ENCODE measurements around the gene FADS2.

The FADS2 gene

GRCh38 chr11:61874853-61875252 lies 46.8 kb downstream of the FADS2 start:
- H3K9ac ChIP-seq (ENCODE audit: low read length), result no peak overlapping the region
- no peak overlapping the region for H3K23ac ChIP-seq (ENCODE audit: low read length)
- no peak overlapping the region for H3K4ac ChIP-seq (ENCODE audit: low read depth, low read length)
- H3K4me2 ChIP-seq (ENCODE audit: low read length), result no peak overlapping the region
- H3K14ac ChIP-seq (ENCODE audit: low read length), result no peak overlapping the region
- no peak for DNase-seq
- no peak overlapping the region for H2AFZ ChIP-seq (ENCODE audit: insufficient read depth, low read length, poor library complexity)
- H3K36me3 ChIP-seq (ENCODE audit: control insufficient read depth in 1 of 2, insufficient read depth in 2 of 2, low read length in 2 of 2), result peaks cover 7 to 10% of the 10 kb centered on the region in 2 experiments
- H4K8ac ChIP-seq (ENCODE audit: low read depth, low read length), result no peak overlapping the region
- no peaks in the 10 kb centered on the region for H3K9me3 ChIP-seq (ENCODE audit: insufficient read depth, low read depth, low read length)
- H4K12ac ChIP-seq (ENCODE audit: low read depth, low read length), result no peak overlapping the region
- H2AK5ac ChIP-seq (ENCODE audit: low read length), result no peak overlapping the region
- H3K4me1 ChIP-seq (ENCODE audit: control insufficient read depth in 1 of 2, insufficient read depth in 2 of 2, low read length in 2 of 2), result peaks cover 0 to 6% of the 10 kb centered on the region in 2 experiments
- no peaks in the 10 kb centered on the region for H3K79me2 ChIP-seq (ENCODE audit: control insufficient read depth, insufficient read depth, low read length, poor library complexity)
- no peaks in the 10 kb centered on the region for H3K27me3 ChIP-seq (ENCODE audit: insufficient read depth, low read length)
- H2BK120ac ChIP-seq (ENCODE audit: insufficient read depth, low read length, poor library complexity), result no peak overlapping the region
- H3K4me3 ChIP-seq (ENCODE audit: low read depth, low read length), result no peak overlapping the region
- no peaks in the 10 kb centered on the region for H3K79me1 ChIP-seq (ENCODE audit: low read length)
- H2BK12ac ChIP-seq (ENCODE audit: low read length), result no peak overlapping the region
- no peak overlapping the region for H3K18ac ChIP-seq (ENCODE audit: low read length)
- no peak overlapping the region for H3K27ac ChIP-seq (ENCODE audit: low read depth, low read length)
- H2BK5ac ChIP-seq (ENCODE audit: low read depth, low read length, poor library complexity), result no peak overlapping the region
- no CpG with 5 or more reads among the region's 3 CpGs for WGBS (ENCODE audit: extremely low coverage, insufficient coverage, insufficient read length)
- no peak overlapping the region for H4K91ac ChIP-seq (ENCODE audit: low read depth, low read length)

- Histone ChIP-seq H3K9me3 (ENCODE audit: insufficient read depth, low read depth, low read length) (no peaks in the 10 kb centered on the region), H3K79me2 (ENCODE audit: control insufficient read depth, insufficient read depth, low read length, poor library complexity) (no peaks in the 10 kb centered on the region), H2BK12ac (ENCODE audit: low read length) (no peak overlapping the region), H3K79me1 (ENCODE audit: low read length) (no peaks in the 10 kb centered on the region), H3K4me1 (ENCODE audit: control insufficient read depth in 1 of 2, insufficient read depth in 2 of 2, low read length in 2 of 2) (peaks cover 0 to 6% of the 10 kb centered on the region in 2 experiments), H4K12ac (ENCODE audit: low read depth, low read length) (no peak overlapping the region), H3K27ac (ENCODE audit: low read depth, low read length) (no peak overlapping the region), H3K4me3 (ENCODE audit: low read depth, low read length) (no peak overlapping the region), H3K14ac (ENCODE audit: low read length) (no peak overlapping the region), H3K18ac (ENCODE audit: low read length) (no peak overlapping the region), H2AK5ac (ENCODE audit: low read length) (no peak overlapping the region), H3K9ac (ENCODE audit: low read length) (no peak overlapping the region), H3K4ac (ENCODE audit: low read depth, low read length) (no peak overlapping the region), H3K4me2 (ENCODE audit: low read length) (no peak overlapping the region), H2BK120ac (ENCODE audit: insufficient read depth, low read length, poor library complexity) (no peak overlapping the region), H3K27me3 (ENCODE audit: insufficient read depth, low read length) (no peaks in the 10 kb centered on the region), H2AFZ (ENCODE audit: insufficient read depth, low read length, poor library complexity) (no peak overlapping the region), H4K8ac (ENCODE audit: low read depth, low read length) (no peak overlapping the region), H4K91ac (ENCODE audit: low read depth, low read length) (no peak overlapping the region), H2BK5ac (ENCODE audit: low read depth, low read length, poor library complexity) (no peak overlapping the region), H3K23ac (ENCODE audit: low read length) (no peak overlapping the region), H3K36me3 (ENCODE audit: control insufficient read depth in 1 of 2, insufficient read depth in 2 of 2, low read length in 2 of 2) (peaks cover 7 to 10% of the 10 kb centered on the region in 2 experiments)
- no peak for DNase-seq
- no CpG with 5 or more reads among the region's 14 CpGs for WGBS (ENCODE audit: extremely low coverage, insufficient coverage, insufficient read length)
These were observed 47.6 kb downstream of the FADS2 start for GRCh38 chr11:61875698-61876097.

- DNase-seq, result peak in 1 of 2 donors; percentile 45
- Histone ChIP-seq H3K79me1 (ENCODE audit: low read length) (no peaks in the 10 kb centered on the region), H3K23ac (ENCODE audit: low read length) (no peak overlapping the region), H2AFZ (ENCODE audit: insufficient read depth, low read length, poor library complexity) (no peak overlapping the region), H2AK5ac (ENCODE audit: low read length) (no peak overlapping the region), H4K12ac (ENCODE audit: low read depth, low read length) (no peak overlapping the region), H3K4ac (ENCODE audit: low read depth, low read length) (no peak overlapping the region), H3K4me3 (ENCODE audit: low read depth, low read length) (no peak overlapping the region), H3K9ac (ENCODE audit: low read length) (no peak overlapping the region), H3K27ac (ENCODE audit: low read depth, low read length) (no peak overlapping the region), H2BK12ac (ENCODE audit: low read length) (no peak overlapping the region), H3K4me1 (ENCODE audit: control insufficient read depth in 1 of 2, insufficient read depth in 2 of 2, low read length in 2 of 2) (peaks cover 0 to 3% of the 10 kb centered on the region in 2 experiments), H2BK5ac (ENCODE audit: low read depth, low read length, poor library complexity) (no peak overlapping the region), H3K27me3 (ENCODE audit: insufficient read depth, low read length) (no peaks in the 10 kb centered on the region), H3K36me3 (ENCODE audit: control insufficient read depth in 1 of 2, insufficient read depth in 2 of 2, low read length in 2 of 2) (peaks cover 7 to 10% of the 10 kb centered on the region in 2 experiments), H3K79me2 (ENCODE audit: control insufficient read depth, insufficient read depth, low read length, poor library complexity) (no peaks in the 10 kb centered on the region), H4K8ac (ENCODE audit: low read depth, low read length) (no peak overlapping the region), H4K91ac (ENCODE audit: low read depth, low read length) (no peak overlapping the region), H2BK120ac (ENCODE audit: insufficient read depth, low read length, poor library complexity) (no peak overlapping the region), H3K14ac (ENCODE audit: low read length) (no peak overlapping the region), H3K9me3 (ENCODE audit: insufficient read depth, low read depth, low read length) (peaks cover 3% of the 10 kb centered on the region), H3K18ac (ENCODE audit: low read length) (no peak overlapping the region), H3K4me2 (ENCODE audit: low read length) (no peak overlapping the region)
- WGBS (ENCODE audit: extremely low coverage, insufficient coverage, insufficient read length), result no CpG with 5 or more reads among the region's 7 CpGs
These were observed 51.1 kb downstream of the FADS2 start for GRCh38 chr11:61879152-61879551.

GRCh38 chr11:61880031-61880430 lies 51.9 kb downstream of the FADS2 start:
- Histone ChIP-seq H3K18ac (ENCODE audit: low read length) (no peak overlapping the region), H3K4me1 (ENCODE audit: control insufficient read depth in 1 of 2, insufficient read depth in 2 of 2, low read length in 2 of 2) (peaks cover 0 to 3% of the 10 kb centered on the region in 2 experiments), H3K23ac (ENCODE audit: low read length) (no peak overlapping the region), H4K91ac (ENCODE audit: low read depth, low read length) (no peak overlapping the region), H3K14ac (ENCODE audit: low read length) (no peak overlapping the region), H2AK5ac (ENCODE audit: low read length) (no peak overlapping the region), H3K4me3 (ENCODE audit: low read depth, low read length) (no peak overlapping the region), H3K9ac (ENCODE audit: low read length) (no peak overlapping the region), H4K8ac (ENCODE audit: low read depth, low read length) (no peak overlapping the region), H3K79me1 (ENCODE audit: low read length) (no peaks in the 10 kb centered on the region), H2BK120ac (ENCODE audit: insufficient read depth, low read length, poor library complexity) (no peak overlapping the region), H3K4me2 (ENCODE audit: low read length) (no peak overlapping the region), H4K12ac (ENCODE audit: low read depth, low read length) (no peak overlapping the region), H2BK5ac (ENCODE audit: low read depth, low read length, poor library complexity) (no peak overlapping the region), H3K36me3 (ENCODE audit: control insufficient read depth in 1 of 2, insufficient read depth in 2 of 2, low read length in 2 of 2) (peaks cover 7 to 10% of the 10 kb centered on the region in 2 experiments), H3K79me2 (ENCODE audit: control insufficient read depth, insufficient read depth, low read length, poor library complexity) (no peaks in the 10 kb centered on the region), H3K27ac (ENCODE audit: low read depth, low read length) (no peak overlapping the region), H3K27me3 (ENCODE audit: insufficient read depth, low read length) (no peaks in the 10 kb centered on the region), H3K9me3 (ENCODE audit: insufficient read depth, low read depth, low read length) (peaks cover 3% of the 10 kb centered on the region), H2BK12ac (ENCODE audit: low read length) (no peak overlapping the region), H3K4ac (ENCODE audit: low read depth, low read length) (no peak overlapping the region), H2AFZ (ENCODE audit: insufficient read depth, low read length, poor library complexity) (no peak overlapping the region)
- no CpG with 5 or more reads among the region's 11 CpGs for WGBS (ENCODE audit: extremely low coverage, insufficient coverage, insufficient read length)
- peak in 1 of 2 donors; percentile 54 for DNase-seq
